NCI-H1092 (cell line): ENCODE measurements around the gene BNC1.
A peak's percentile ranks its signal among the peaks of the same experiment; 100 is the strongest.
"Not testable (repeated sequence)": the region's sequence is repeated elsewhere in the genome, so short reads cannot be mapped to it uniquely, and the experiment has no call there.

Experiments
- DNase-seq: peaks from one replicate; lab custom pipeline; 2025; lab: John Stamatoyannopoulos, UW

The BNC1 gene

DNA sequence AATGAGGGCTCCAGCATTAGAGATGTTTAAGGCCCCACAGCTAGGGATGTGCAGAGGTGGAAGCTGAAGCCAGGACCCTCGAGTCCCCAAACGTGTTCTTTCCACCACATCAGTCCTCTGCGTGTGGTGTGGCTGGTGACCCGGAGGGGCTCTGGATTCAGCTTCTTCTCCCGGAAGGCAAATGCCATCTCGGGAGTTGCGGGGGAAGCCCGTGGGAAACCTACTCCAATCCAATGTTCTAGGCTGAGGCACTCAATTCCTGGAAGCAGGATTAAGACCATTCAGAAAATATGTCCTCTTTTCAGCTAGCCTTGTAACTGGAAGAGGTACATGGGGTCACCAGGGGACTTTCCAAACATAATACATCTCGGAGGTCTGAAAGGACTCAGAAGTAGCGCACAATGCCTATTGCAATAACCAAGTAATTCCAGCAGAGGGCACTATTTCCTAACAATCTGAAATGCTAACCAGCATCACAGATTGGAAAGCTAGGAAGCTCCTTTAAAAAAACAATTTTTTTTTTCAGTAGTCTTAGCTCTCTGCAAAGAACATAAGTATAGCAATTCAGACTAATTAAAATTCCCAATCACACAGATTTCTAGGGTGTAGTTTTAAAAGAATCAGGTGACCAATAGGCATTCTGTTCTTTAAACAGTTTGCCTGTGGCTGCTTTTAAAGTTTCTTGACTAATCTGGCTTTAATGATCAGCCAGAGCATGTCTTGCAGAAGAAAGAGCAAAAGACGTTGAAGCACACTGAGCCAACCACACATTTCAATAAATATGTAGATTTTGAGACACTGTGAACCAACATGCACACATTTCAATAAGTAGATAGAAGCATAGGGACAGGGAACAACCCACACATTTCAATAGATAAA lies 36.1 kb downstream of the BNC1 start:
- peak; percentile 17 for DNase-seq

GRCh38 chr15:83243634-83244033 lies 40.8 kb downstream of the BNC1 start:
- no peak for DNase-seq

GRCh38 chr15:83230242-83230641 lies 54.2 kb downstream of the BNC1 start:
- no peak for DNase-seq

DNA sequence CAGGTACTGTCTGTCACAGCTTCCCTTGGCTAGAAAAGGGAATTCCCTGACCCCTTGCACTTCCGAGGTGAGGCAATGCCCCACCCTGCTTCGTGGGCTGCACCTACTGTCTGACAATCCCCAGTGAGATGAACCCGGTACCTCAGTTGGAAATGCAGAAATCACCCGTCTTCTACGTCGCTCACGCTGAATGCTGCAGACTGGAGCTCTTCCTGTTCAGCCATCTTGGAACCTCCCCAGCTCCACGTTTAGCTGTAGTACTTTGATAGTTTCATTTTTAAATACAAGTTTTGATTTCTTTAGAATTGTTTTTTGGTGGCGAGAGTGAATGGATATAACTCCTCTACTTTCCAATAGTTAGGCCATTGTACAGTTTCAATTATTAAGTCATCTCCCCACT lies 59.0 kb downstream of the BNC1 start:
- no peak for DNase-seq

DNA sequence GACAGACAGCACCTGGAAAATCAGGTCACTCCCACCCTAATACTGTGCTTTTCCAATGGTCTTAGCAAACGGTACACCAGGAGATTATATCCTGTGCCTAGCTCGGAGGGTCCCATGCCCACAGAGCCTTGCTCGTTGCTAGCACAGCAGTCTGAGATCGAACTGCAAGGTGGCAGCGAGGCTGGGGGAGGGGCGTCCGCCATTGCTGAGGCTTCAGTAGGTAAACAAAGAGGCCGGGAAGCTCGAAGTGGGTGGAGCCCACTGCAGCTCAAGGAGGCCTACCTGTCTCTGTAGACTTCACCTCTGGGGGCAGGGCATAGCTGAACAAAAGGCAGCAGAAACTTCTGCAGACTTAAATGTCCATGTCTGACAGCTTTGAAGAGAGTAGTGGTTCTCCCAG lies 62.7 kb downstream of the BNC1 start:
- DNase-seq, result not testable (repeated sequence)

DNA sequence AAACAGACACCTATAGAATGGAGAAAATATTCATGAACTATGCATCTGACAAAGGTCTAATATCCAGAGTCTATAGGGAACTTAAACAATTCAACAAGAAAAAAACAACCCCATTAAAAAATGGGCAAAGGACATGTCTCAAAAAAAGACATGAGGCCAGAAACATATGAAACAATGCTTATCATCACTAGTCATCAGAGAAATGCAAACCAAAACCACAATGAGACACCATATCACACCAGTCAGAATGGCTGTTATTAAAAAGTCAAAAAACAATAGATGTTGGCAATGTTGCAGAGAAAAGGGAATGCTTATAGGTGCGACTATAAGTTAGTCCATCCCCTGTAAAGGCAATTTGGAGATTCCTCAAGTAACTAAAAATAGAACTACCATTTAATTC lies 65.4 kb downstream of the BNC1 start:
- no peak for DNase-seq

DNA sequence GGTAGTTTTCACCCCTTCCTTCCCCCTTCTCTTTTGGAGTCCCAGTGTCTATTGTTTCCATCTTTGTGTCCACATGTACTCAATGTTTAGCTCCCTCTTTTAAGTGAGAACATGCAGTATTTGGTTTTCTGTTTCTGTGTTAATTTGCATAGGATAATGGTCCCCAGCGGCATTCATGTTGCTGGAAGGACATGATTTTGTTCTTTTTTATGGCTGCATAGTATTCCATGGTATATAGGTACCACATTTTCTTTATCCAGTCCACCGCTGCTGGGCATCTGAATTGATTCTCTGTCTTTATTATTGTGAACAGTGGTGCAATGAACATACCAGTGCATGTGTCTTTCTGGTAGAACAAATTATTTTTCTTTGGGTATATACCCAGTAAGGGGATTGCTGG lies 69.2 kb downstream of the BNC1 start:
- no peak for DNase-seq

- no peak for DNase-seq
Observed at GRCh38 chr15:83210619-83211018, 73.8 kb downstream of the BNC1 start.

DNA sequence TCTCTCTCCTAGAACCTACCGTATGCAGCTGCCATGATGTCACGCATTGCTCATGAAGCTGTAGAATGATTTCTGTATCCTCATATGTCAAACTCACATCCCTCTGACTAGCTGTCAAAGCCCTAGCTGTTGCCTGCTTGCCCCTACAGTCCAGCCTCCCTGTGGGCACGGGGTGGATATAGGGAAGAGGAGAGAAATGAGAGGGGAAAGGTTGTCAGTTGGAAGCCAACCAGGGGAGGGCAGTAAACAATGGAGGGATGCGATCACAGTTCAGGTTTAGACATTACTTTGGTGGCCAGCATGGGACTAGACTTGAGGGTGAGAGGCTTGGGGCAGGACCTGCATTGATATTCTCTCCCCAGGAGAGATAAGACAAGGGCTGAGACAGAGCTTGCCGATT lies 75.1 kb downstream of the BNC1 start:
- DNase-seq, result no peak

- no peak for DNase-seq
Observed at GRCh38 chr15:83208367-83208661, 76.2 kb downstream of the BNC1 start.

DNA sequence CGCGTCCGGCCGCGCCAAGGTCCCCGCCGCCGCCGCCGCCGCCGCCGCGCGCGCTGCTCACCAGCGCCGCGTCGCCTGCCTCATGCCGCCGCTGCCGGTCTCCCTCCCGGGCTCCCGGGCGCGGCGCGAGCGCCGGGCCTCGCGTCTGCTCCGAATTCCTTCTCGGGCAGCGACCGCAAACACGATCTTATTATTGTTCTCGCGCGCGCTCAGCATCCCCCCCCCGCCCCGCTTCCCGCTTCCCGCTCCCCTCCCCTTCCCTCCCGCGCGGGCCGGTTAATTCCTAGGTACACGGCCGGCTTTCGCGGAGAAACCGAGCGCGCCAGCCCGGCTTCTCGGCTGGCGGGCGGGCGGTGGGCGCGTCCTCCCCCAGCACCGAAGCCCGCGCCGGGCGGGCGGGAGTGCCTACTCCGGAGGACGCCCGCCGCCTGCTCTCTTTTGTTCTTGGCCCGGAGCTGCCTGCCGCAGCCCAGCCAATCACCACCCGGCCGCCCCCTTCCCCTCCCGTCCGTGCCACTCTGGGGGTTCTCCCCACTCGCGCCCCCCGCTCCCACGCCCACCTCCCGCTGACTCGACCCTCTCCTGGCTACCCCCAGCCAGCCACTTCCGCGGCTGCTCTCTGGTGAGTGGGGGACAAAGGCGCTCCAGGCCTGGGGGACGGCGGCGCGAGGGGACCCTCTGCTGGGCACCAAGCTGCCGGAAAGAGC lies 76.7 kb downstream of the BNC1 start, which contains the start of gene HDGFL3:
TSS of gene HDGFL3 (minus strand) at position 164 of the 707 bp plus-strand sequence. CDS start 409 bp downstream, outside the sequence.
- DNase-seq, result peak; percentile 42

DNA sequence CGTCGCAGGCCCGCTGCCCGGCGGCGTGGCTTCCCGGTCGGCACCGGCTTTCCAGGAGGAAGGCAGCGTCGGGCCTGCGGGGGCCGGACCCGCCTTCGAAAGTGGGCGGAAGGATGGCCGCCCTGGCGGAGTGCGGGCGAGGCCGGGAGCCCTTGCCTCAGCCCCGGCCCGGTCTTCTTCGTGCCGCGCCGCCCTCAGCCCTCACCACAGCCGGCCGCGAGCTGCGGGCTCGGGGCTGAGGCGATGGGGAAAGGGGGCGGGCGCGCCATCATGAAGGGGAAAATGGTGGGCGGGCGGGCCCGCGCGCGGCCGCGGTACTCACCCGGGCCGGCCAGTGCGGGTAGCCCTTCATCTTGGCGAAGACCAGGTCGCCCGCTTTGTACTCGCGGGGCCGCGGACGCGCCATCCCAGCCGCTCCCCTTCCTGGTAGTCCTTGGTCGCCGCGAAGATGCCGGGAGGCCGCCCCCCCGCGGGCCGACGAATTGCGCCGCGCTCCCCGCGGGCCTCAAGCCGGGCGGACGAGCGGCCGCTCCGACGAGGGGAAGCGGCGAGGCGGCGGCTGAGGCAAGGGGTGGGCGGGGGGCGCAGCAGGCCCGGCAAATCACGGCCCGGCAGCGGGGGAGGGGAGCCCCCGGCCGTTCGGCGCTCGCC lies 77.3 kb downstream of the BNC1 start:
- peak; percentile 24 for DNase-seq

DNA sequence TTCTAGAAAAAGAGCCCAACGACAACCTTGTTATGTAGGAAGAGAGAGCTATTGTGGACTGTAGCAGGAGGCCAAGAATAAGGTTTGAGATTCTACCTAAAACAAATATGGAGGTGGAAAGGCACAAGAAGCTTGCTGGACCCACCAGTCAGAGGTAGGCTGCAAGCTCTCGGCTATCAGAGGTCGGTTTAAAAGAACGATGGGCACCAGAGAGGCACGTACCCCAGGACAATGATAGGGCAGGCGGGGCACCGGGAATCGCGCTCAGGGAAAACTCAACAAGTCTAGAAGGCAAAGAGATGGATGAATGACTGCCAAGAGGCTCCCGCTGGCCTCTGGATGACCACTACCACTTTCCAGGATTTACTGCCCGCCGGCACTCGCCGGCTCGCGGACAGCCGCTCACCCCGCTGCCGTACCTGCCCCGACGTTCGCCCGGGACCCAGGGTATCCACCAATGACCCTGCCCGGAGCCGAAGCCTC lies 77.9 kb downstream of the BNC1 start:
- DNase-seq, result no peak
